ENCODE measurements around the gene C4orf36.

The C4orf36 gene

GRCh38 chr4:86891762-86892635, at the start of gene C4orf36:
Gene C4orf36 (minus strand): TSS chr4:86892422. CDS start chr4:86891520, 902 bp downstream.
- DNase-seq = peak; percentile 32 to 72

- DNase-seq = no peak
Observed at GRCh38 chr4:86940920-86941460, 48.8 kb upstream of the C4orf36 start.

DNA sequence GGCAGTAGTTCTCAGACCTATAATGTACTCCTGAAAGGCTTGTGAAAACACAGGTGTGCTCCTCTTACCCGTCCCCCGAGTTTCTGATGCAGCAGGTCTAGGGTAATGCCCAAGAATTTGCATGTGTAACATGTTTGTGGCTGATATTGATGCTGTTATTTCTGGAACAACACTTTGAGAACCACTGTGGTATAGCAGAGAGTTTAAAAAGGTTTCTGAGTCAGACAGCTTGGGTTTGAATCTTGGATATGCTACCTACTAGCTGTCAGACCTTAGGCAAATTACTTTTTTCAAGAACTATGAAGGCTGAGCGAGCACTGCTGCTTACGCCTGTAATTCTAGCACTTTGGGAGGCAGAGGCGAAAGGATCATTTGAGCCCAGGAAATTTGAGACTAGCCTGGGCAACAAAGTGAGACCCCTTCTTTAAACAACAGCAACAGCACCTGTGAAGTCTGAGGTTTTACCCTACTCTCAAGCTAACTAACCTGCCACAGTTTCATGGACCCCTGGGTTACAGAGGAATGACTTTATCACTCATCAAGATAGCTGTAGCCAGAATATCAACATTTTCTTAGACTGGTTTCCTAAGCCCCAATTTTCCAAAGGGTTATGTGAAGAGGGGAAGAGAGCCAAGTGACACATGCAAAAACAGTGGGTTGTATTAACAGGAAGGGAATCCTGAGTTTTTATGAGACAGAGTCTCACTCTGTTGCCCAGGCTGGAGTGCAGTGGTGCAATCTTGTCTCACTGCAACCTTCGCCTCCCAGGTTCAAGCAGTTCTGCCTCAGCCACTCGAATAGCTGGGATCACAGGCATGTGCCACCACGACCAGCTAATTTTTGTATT, 47.7 kb upstream of the C4orf36 start:
- no peak for DNase-seq

- no peak for DNase-seq
Observed at GRCh38 chr4:86938771-86939520, 46.7 kb upstream of the C4orf36 start.

DNA sequence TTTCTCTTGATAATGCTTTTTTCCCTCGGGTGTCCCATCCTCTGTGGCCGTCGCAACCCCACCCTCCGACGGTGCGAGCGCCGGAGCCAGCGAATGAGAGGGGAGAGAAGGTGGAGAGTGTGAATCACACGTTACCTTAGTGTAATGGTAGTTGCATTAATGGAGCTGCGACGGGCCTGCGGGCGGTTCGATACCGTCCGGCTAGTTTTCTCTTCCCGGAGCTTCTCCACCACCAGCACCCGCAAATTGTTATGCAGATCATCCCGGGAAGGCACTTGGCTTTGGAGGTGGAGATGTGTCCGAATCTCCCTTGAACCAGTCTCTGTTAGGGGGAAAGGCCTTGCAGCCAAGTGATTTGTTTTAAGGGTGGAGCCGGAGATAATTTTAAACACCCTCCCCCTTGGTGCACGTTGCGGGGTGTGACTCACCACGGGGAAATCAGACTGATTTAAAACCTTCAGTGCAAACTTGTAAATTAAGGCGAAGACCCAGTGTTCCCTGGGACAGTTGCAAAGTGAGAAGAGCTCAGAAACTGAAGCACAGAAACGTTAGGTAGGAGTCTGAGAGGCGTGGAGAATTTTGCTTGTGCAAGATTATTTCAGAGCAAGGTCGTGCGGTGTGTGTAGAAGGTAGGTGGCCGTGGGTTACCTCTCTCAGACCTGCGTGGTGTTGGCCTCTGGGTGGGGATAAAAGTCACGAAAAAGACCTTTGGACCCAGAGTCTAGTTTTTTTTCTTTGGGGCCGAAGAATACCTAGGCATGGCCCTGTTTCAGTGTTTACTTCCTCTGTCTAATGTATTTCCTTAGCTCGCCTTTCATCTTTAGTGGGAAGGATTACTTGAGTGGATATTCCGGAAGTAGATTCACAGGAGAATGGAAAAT, 43.9 kb upstream of the C4orf36 start:
- peak; percentile 55 to 64 for DNase-seq

DNA sequence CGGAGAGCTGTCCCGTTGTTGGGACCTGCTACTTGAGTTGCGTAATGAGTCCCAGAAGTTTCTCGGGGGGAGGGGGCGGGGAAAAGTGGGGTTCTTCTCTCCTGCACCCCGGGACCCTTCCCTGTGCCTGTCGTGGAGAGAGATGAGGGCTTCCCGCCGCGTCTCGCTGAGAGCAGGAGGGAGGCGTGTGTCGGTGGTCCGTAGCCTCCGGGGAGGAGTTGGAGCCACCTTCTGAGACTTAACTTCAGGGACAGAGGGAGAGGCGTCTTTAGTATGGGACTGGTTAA, 43.3 kb upstream of the C4orf36 start:
- no peak for DNase-seq

DNA sequence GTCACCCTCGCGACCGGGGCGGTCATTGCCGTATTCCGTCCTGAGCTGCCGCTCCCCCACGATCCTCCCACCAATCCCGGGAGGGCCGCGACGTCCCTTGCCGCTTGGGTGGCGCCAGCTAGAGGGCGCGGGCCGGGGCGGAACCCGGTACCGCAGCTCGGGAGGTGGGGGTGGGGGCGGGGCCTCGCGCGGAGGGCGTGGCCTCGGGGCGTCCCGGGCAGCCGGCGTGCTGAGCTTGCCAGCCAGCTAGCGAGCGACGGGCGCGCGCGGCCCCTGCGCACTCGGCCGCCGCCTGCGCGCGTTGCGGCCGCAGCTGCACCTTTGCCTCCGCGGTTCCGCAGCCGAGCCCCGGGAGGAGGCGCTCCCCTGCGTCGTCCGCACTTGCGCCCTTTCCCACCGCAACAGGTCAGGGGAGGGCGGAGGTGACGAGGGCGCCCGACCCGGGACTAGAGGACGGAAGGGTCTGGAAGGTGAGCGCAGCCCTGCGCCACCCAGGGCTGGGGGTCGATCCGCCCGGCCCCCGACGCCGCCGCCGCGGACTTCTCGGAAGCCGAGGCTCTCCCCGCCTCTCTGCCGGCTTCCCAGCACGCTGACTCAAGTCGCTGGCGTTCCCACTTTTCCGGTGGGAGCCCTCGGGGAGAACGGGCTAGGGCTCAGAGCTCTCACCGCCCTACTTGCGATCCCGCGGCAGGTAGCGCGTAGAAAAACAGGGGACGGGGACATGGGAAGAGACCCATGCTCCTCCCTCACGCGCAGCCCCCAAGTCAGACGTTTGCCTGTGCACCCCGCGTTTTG, 42.7 kb upstream of the C4orf36 start, which contains the start of gene AFF1:
Gene AFF1, plus strand, starts transcription at position 241 of the 795 bp plus-strand sequence. CDS start 13,523 bp downstream, outside the sequence.
- peak; percentile 95 for DNase-seq

- no peak for DNase-seq
Observed at GRCh38 chr4:86934147-86934770, 42.0 kb upstream of the C4orf36 start.

- DNase-seq = no peak
Observed at GRCh38 chr4:86928400-86929255, 36.4 kb upstream of the C4orf36 start.

GRCh38 chr4:86927843-86928395, 35.7 kb upstream of the C4orf36 start:
- DNase-seq = peak; percentile 38 to 58

DNA sequence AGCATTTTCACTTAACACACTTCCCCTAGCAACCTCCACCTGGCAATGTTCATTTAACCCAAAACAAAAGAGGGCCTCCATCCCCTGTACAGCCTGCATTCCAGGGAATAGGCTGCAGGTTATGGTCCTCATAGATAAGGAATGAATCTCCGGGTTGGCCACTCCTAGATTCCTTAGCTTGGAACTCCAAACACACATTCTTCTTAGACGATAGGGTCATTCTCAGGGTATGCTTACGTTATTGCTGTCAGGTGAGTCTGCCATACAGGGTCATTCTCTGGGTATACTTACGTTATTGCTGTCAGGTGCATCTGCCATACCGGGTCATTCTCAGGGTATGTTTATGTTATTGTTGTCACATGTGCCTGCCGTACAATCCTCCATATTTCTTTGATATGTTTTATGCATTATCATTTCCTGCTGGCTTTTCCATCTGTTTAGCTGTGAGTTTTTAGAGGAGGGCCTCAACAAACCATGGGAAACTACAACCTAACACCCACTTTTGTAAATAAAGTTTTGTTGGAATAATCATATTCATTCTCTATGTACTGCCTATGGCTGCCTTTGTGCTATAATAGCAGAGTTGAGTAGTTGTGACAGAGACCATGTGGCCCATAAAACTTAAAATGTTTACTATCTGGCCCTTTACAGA, 34.3 kb upstream of the C4orf36 start:
- DNase-seq = no peak

DNA sequence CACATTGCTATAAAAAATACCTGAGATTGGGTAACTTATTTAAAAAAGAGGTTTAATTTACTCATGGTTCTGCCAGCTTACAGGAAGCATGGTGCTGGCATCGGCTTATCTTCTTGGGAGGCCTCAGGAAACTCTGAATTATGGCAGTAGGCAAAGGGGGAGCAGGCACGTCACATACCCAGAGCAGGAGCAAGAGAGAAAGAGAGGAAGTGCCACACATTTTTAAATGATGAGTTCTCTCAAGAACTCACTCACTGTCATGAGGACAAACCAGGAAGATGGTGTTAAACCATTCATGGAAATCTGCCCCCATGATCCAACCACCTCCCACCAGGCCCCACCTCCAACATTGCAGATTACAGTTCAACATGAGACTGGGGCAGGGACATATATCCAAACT, 32.6 kb upstream of the C4orf36 start:
- DNase-seq = no peak

DNA sequence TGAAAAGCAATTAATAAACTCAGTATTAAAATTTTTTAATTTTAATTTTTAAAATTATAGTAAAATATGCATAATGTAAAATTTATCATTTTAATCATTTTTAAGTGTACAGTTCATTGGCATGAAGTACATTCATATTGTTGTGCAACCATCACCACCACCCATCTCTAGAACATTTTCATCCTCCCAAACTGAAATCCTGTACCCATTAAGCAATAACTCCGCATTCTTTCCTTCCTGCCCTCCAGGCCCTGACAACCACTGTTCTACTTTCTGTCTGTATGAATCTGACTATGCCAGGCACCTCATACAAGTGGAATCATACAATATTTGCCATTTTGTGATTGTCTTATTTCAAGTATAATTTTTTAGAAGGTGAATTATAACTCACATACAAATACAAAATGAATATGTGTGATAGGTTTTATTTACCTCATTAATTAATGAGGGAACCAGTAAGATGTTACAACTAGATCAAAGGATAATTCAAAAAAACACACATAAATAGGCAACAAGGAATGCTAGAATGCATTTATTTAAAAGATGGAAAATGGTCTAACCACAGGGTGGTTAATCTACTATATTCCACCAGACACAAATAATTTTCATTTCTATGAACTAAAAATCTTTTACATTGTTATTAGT, 29.5 kb upstream of the C4orf36 start:
- no peak for DNase-seq

DNA sequence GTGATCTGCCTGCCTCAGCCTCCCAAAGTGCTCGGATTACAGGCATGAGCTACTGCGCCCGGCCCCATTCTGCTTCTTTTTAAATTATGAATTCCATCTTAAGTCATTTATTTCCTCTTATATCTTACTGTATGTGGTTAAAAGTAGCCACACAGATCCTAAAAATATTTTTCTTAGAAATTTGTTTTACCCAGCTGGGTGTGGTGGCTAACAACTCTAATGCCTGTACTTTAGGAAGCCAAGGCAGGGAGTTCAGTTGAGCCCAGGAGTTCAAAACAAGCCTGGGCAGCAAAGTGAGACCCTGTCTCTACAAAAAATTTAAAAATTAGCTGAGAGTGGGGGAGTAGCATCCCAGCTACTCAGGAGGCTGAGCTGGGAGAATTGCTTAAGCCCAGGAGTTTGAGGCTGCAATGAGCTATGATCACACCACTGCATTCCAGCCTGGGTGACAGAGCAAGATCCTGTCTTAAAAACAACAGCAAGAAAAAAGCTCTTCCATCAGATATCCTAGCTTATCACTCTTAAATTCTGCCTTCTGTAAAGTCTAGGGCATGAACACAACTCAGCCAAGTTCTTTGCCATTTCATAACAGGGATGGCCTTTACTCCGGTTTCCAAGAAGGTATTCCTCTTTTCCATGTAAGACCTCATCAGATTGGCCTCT, 27.5 kb upstream of the C4orf36 start:
- DNase-seq = no peak

DNA sequence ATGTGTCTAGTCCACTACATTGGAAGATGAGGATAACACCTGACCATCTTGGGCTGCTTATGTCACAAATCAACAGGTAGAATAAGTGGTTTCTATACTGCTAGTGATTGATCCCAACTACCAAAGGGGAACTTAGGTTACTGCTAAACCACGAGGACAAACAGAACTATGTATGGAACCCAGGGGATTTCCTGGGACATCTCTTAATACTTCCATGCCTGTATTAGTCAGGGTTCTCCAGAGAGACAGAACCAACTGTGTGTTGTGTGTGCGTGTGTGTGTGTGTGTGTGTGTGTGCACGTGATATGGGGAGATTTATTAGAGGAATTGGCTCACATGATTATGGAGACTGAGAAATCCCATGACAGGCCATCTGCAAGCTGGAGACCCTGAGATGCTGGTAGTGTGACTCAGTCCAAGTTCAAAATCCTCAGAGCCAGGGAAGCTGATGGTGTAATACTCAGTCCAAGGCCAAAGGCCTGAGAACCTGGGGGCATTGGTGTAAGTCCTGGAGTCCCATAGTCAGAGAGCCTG, 26.4 kb upstream of the C4orf36 start:
- DNase-seq = no peak

GRCh38 chr4:86917212-86918039, 25.2 kb upstream of the C4orf36 start:
- DNase-seq = no peak

Measured in SHP77 (cell line).